ENCODE data around the gene GAK. TPM values are rescaled to one million over a fixed set of nuclear protein-coding genes. Genes with fewer than 3 reads are reported as not detected.

GAK gene
- total and polyA plus RNA-seq, 9 donors = 26.4 to 44.0 (median 33.2) TPM

DNA sequence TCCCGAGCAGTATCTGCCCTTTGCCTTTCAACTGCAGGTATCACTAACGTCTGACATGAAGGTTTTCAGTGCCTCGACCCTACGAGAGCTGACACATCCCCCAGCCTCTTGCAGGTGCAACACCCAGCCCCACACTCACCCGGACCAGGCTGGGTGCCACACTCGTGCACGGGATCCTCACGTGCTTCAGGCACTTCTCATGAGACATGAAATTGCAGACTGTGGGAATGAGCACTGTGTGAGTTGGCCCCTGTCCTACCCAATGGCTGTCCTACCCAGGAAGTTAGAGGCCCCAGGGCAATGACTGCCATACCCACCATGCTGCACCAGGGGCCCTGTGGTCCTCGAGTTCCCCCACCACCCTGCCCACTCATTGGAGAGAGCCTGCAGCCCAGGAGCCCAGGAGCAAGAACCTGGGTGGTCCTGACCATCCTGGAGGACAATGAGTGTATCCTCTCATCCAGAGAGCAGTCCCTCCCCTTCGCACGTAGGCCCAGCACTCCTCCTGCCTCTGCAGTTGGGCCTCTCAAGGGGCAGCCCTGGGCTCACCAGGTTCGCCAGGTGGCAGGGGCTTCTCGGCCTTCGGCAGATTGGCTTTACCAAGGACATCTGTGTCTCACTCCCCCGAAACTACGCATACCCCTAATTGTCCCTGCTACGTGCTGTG, 38.9 kb upstream of the GAK start:
- 66% methylated on average over 13 of the region's 17 CpGs for whole genome bisulfite sequencing (ENCODE audit: insufficient coverage)
- DNase-seq = no peak
- peaks cover 1% of the 10 kb centered on the region for H3K36me3 ChIP-seq (ENCODE audit: control insufficient read depth, insufficient read depth, low read length)
- H3K4me1 ChIP-seq (ENCODE audit: control insufficient read depth, insufficient read depth, low read length) = peaks cover 18% of the 10 kb centered on the region
- H3K4me3 ChIP-seq (ENCODE audit: low read length) = no peak overlapping the region
- H3K9me3 ChIP-seq (replicated peaks; ENCODE audit: control insufficient read depth, low read depth, low read length) = no peaks in the 10 kb centered on the region
- no peak overlapping the region for H3K27ac ChIP-seq (ENCODE audit: low read length)
- peaks cover 29% of the 10 kb centered on the region for H3K27me3 ChIP-seq (ENCODE audit: control insufficient read depth, insufficient read depth, low read length)

DNA sequence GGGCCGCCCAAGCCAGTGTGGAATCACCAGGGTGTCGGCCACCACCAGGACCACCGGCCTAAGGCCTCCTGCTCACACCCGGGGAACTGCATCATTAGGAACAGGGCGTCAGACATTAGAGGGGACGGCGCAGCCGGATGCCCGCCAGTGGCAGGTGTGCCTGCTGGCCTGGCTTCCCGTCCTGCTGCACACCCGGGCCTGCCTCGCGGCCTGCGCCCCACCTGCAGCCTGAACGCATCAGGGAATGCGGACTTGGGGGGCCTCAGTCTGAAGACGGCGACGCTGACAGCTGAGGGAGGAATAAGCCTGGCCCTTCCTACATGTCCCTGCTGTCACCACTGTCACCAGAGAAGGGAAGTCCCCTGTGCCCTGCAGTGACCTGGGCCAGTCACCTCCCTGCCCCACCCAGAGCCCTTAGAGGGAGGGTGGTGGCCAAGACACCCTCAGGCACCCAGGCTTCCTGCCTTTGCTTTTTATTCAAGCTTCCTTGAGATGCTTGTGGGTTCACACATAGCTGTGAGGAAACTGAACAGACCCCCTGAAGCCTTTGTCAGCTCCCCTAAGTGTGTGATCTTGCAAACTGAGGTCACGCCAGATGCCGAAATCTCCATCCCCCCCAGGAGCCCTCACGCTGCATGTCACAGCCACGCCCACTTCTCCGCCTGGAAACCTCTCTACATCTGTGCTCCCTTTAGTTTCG, 38.1 kb upstream of the GAK start:
- H3K27ac ChIP-seq (ENCODE audit: low read length) = no peak overlapping the region
- no peaks in the 10 kb centered on the region for H3K9me3 ChIP-seq (replicated peaks; ENCODE audit: control insufficient read depth, low read depth, low read length)
- H3K36me3 ChIP-seq (ENCODE audit: control insufficient read depth, insufficient read depth, low read length) = peaks cover 3% of the 10 kb centered on the region
- peaks cover 18% of the 10 kb centered on the region for H3K4me1 ChIP-seq (ENCODE audit: control insufficient read depth, insufficient read depth, low read length)
- H3K27me3 ChIP-seq (ENCODE audit: control insufficient read depth, insufficient read depth, low read length) = peaks cover 29% of the 10 kb centered on the region
- WGBS (ENCODE audit: insufficient coverage) = 75% methylated on average over 19 of the region's 25 CpGs
- no peak for DNase-seq
- no peak overlapping the region for H3K4me3 ChIP-seq (ENCODE audit: low read length)

DNA sequence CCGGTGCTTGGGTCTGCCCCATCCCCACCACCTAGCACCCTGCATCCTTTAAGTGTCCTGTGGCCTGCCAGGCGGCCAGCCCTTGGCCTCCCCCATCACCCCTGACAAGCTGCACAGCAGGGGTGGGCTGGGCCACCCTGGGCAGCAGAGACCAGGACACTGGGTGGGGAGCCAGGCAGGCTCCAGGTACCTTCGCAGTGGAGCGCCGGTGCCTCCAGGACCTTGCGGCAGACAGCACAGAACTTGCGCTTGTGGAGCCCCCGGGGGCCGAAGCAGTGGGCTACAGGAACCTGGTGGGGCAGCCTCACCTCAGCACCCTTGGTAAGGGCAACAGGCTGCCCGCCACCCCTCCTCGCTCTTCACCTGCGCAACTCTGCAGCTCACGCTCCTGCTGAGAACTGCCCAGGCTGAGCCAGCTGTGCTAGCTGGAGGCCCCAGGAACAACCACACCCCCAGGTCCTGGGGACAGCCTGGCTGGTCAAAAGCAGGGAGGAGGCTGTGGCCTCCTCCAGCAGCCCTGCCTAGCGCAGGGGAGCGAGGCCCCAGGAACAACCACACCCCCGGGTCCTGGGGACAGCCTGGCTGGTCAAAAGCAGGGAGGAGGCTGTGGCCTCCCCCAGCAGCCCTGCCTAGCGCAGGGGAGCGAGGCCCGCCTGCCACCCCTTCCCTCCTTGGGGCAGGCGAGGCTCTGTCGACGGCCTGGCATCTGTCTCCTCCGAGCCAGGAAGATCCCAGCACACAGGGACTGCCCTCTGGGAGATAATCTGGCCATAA, 36.7 kb upstream of the GAK start:
- Histone ChIP-seq H3K36me3 (ENCODE audit: control insufficient read depth, insufficient read depth, low read length) (peaks cover 6% of the 10 kb centered on the region), H3K4me3 (ENCODE audit: low read length) (no peak overlapping the region), H3K9me3 (replicated peaks; ENCODE audit: control insufficient read depth, low read depth, low read length) (no peaks in the 10 kb centered on the region), H3K27ac (ENCODE audit: low read length) (no peak overlapping the region), H3K27me3 (ENCODE audit: control insufficient read depth, insufficient read depth, low read length) (peaks cover 29% of the 10 kb centered on the region), H3K4me1 (ENCODE audit: control insufficient read depth, insufficient read depth, low read length) (peaks cover 18% of the 10 kb centered on the region)
- 56% methylated on average over 20 of the region's 23 CpGs for WGBS (ENCODE audit: insufficient coverage)
- no peak for DNase-seq

DNA sequence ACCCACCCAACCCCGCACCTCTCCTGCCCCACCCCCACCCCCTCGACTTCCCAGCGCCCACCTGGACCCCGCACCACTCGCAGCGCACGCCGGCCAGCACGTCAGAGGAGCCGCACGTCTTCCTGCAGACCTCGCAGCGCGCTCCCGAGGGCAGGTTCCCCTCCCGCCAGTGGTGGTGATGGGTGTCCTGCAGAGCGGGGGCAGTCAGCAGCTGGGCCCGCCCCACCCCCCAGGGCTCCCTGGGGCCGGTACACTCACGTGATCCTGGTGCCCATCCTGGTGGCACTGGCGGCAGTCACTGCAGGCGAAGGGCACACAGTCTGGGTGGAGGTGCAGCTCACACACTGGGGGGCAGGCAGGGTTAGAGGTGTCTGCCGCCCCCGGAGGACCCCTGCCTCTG, 36.1 kb upstream of the GAK start:
- Histone ChIP-seq H3K4me3 (ENCODE audit: low read length) (no peak overlapping the region), H3K27me3 (ENCODE audit: control insufficient read depth, insufficient read depth, low read length) (peaks cover 29% of the 10 kb centered on the region), H3K27ac (ENCODE audit: low read length) (no peak overlapping the region), H3K4me1 (ENCODE audit: control insufficient read depth, insufficient read depth, low read length) (peaks cover 18% of the 10 kb centered on the region), H3K36me3 (ENCODE audit: control insufficient read depth, insufficient read depth, low read length) (peaks cover 6% of the 10 kb centered on the region), H3K9me3 (replicated peaks; ENCODE audit: control insufficient read depth, low read depth, low read length) (no peaks in the 10 kb centered on the region)
- no peak for DNase-seq
- WGBS (ENCODE audit: insufficient coverage) = 21% methylated on average over 8 of the region's 24 CpGs

DNA sequence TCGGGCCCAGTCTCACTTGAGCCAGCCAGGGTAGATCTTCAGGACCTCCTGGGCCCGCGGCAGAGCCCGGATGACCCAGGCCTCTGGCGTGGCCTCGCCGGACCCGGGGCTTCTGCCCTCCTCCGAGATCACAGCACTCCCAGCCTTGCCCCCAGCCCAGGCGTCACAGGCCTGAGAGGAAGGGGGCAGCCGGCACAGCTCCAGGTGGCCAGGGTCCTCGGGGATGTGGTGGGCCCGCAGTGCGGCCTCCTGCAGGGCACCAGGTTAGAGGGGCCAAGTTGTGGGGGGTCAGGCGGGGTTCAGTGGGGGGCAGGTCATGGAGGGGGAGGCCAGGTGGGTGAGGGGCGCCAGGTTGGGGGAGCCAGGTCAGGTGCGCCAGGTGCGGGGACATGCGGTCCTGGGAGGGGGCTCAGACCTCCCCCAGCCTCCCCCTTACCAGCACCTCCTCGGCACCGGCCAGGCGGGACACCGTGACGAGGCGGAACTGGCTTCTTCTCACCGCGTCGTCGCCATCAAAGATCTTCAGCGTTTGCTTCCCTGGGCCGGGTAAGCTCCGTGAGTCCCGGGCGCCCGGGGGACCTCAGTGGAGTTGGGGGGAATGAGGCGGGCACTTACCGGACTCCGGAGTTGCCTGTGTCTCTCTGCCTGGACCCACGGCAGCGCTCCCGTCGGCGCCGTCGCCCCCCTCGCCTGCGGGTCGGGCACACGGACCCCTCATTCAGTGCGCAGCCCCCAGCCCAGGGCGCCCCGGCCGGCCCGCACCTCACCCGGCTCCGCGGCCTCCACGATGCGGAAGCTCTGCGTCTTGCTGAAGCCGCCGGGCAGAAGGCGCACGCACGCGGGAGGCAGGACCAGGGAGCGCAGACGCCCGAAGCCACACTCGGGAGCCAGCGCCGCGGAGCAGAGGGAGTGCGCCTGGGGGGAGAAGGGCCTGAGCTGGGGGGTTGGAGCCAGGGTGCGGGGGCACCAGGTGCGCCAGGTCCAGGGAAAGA, 35.3 kb upstream of the GAK start:
- 21% methylated on average over 63 of the region's 76 CpGs for whole genome bisulfite sequencing (ENCODE audit: insufficient coverage)
- Histone ChIP-seq H3K36me3 (ENCODE audit: control insufficient read depth, insufficient read depth, low read length) (peaks cover 14% of the 10 kb centered on the region), H3K4me1 (ENCODE audit: control insufficient read depth, insufficient read depth, low read length) (peaks cover 14% of the 10 kb centered on the region), H3K4me3 (ENCODE audit: low read length) (no peak overlapping the region), H3K27me3 (ENCODE audit: control insufficient read depth, insufficient read depth, low read length) (peaks cover 29% of the 10 kb centered on the region), H3K9me3 (replicated peaks; ENCODE audit: control insufficient read depth, low read depth, low read length) (no peaks in the 10 kb centered on the region), H3K27ac (ENCODE audit: low read length) (no peak overlapping the region)
- DNase-seq = no peak

DNA sequence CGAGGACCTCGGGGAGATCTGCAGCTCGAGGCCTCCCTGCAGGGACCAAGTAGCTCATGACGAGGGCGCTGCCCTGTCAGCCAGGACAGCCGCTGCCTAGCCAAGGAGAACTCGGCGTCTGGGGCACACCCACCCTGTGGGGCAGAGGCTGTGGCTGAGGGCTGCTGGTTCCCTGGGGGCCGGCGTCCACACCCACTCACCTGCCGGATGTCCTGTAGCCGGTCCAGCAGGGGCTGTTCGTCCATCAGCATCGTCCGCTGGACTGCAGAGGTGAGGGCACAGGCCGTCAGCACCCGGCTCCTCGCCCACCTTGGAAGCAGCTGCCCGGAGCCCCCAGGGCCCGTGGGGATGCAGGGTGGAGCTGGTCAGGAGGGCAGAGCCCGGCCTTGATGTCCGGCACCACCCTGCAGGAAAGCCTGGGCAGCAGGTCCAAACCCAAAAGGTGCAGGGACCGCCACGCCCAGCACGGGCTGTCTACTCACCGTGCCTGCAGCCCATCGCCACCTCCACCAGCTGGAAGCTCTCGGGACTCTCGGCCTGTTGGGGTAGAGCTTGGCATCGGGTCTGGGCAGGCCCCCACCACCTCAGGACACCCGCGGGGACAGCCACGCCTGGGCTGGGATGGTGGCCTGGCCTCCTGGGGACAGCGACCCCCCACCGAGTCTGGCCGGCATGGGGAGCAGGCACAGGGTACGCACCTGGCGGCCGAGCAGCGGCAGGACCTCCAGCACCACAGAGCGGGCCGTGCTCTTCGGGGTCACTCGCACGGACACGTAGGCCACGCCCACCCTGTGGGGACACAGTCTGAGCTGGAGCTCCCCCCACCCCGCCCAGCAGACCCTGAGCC, 34.4 kb upstream of the GAK start:
- no peak for DNase-seq
- Histone ChIP-seq H3K4me3 (ENCODE audit: low read length) (no peak overlapping the region), H3K4me1 (ENCODE audit: control insufficient read depth, insufficient read depth, low read length) (peaks cover 5% of the 10 kb centered on the region), H3K9me3 (replicated peaks; ENCODE audit: control insufficient read depth, low read depth, low read length) (no peaks in the 10 kb centered on the region), H3K27me3 (ENCODE audit: control insufficient read depth, insufficient read depth, low read length) (peaks cover 25% of the 10 kb centered on the region), H3K27ac (ENCODE audit: low read length) (no peak overlapping the region), H3K36me3 (ENCODE audit: control insufficient read depth, insufficient read depth, low read length) (peaks cover 20% of the 10 kb centered on the region)
- 82% methylated on average over 47 of the region's 48 CpGs for WGBS (ENCODE audit: insufficient coverage)

DNA sequence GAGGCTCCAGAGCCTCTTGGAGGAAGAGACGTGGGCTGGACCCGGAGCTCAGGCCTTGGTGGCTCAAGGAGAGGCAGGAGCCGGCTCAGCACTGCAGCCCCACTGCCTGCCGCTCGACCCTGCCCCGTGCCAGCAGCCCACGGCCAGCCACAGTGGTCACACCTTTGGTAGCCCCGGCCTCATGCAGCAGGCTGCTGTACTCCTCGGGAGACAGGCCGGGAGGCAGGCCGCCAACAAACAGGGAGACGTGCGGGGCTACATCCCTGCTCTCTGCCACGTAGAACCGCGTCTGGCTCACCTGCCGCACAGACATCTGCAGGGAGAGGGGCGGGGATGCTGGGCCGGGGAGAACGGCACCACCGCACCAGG, 33.6 kb upstream of the GAK start:
- no peak for DNase-seq
- H3K27me3 ChIP-seq (ENCODE audit: control insufficient read depth, insufficient read depth, low read length) = peaks cover 24% of the 10 kb centered on the region
- WGBS (ENCODE audit: insufficient coverage) = 82% methylated on average over 17 of the region's 21 CpGs
- no peaks in the 10 kb centered on the region for H3K9me3 ChIP-seq (replicated peaks; ENCODE audit: control insufficient read depth, low read depth, low read length)
- H3K4me1 ChIP-seq (ENCODE audit: control insufficient read depth, insufficient read depth, low read length) = peaks cover 2% of the 10 kb centered on the region
- no peak overlapping the region for H3K27ac ChIP-seq (ENCODE audit: low read length)
- H3K4me3 ChIP-seq (ENCODE audit: low read length) = no peak overlapping the region
- peaks cover 21% of the 10 kb centered on the region for H3K36me3 ChIP-seq (ENCODE audit: control insufficient read depth, insufficient read depth, low read length)

DNA sequence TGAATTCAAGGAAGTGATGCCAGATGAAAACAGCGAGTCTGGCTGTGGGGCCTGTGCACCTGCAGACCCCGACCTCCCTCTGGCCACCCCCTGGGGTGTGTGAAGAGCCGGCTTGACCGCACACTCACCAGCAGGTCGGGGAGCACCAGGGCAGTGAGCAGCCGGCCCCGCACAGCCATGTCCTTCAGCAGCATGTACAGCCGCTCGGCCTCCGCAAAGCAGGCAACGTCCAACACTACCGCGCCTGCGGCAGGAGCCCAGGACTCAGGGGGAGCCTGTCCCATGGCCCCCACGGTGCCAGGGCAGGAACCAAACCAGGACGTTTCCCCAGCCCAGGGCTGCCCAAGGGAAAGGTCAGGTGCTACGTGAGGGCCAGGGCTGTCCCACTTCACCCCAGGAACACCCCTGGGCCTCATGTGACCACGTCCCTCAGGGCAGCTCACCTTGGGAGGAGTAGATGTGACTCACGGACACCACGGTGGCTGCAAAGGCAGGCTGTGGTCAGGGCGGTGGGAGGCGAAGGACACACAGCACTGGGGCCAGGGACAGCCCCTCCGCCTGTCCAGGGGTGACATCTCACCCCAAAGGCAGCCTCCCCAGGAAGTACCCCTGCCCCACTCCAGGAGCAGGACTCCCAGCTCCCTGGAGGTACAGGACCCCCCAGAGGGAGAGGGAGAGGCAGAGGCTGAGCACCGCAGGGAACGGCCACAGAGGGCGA, 33.1 kb upstream of the GAK start:
- no peak overlapping the region for H3K4me3 ChIP-seq (ENCODE audit: low read length)
- WGBS (ENCODE audit: insufficient coverage) = 84% methylated on average over 20 of the region's 26 CpGs
- no peak overlapping the region for H3K27ac ChIP-seq (ENCODE audit: low read length)
- DNase-seq = no peak
- peaks cover 21% of the 10 kb centered on the region for H3K36me3 ChIP-seq (ENCODE audit: control insufficient read depth, insufficient read depth, low read length)
- peaks cover 23% of the 10 kb centered on the region for H3K27me3 ChIP-seq (ENCODE audit: control insufficient read depth, insufficient read depth, low read length)
- H3K9me3 ChIP-seq (replicated peaks; ENCODE audit: control insufficient read depth, low read depth, low read length) = no peaks in the 10 kb centered on the region
- H3K4me1 ChIP-seq (ENCODE audit: control insufficient read depth, insufficient read depth, low read length) = peaks cover 2% of the 10 kb centered on the region

All from muscle of leg (tissue), 11 donors.